Keratinocyte (primary cell): ENCODE data around the gene COX4I1.

Experiments used
- EZH2 ChIP-seq: IDR thresholded peaks from one replicate; pipeline ENCODE4 v1.6.1; 2012; ENCODE audit warnings: inconsistent platforms, mild to moderate bottlenecking, low read length, moderate library complexity
- TF ChIP-seq, protein P1 (sequence below), 3 experiments: IDR thresholded peaks in 1 of 3; conservative IDR thresholded peaks in 1 of 3; optimal IDR thresholded peaks in 1 of 3; 2 replicates in 2 of 3; 3 replicates in 1 of 3; pipeline versions ENCODE3 to v1.5.1; 2011; ENCODE audit warnings: low read length in 3 of 3, mild to moderate bottlenecking in 3 of 3, moderate library complexity in 2 of 3, control low read depth in 1 of 3, inconsistent platforms in 1 of 3; ENCODE audit not compliant: insufficient read depth in 2 of 3; ENCODE audit errors: extremely low read depth in 1 of 3

DNA sequence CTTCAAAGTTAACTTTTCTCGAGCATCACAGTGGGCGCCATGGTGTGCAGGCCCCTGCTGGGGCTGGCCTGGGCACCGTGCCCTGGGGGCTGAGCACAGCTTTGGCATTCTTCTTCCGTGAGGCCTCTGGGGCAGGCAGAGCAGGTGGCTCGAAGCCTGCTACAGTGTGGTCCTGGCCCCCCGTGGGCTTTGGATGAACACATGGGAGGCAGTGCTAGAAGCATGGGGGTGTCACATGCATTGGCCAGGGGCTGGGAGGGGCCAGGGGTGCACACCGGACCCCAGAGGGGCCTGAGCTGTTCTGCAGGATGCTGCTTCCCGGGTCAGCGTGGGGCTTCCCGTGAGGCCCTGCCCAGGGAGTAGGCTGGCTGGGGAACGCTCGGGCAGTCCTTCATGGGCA, 36.5 kb upstream of the COX4I1 start:
- TF ChIP-seq, protein P1, sequence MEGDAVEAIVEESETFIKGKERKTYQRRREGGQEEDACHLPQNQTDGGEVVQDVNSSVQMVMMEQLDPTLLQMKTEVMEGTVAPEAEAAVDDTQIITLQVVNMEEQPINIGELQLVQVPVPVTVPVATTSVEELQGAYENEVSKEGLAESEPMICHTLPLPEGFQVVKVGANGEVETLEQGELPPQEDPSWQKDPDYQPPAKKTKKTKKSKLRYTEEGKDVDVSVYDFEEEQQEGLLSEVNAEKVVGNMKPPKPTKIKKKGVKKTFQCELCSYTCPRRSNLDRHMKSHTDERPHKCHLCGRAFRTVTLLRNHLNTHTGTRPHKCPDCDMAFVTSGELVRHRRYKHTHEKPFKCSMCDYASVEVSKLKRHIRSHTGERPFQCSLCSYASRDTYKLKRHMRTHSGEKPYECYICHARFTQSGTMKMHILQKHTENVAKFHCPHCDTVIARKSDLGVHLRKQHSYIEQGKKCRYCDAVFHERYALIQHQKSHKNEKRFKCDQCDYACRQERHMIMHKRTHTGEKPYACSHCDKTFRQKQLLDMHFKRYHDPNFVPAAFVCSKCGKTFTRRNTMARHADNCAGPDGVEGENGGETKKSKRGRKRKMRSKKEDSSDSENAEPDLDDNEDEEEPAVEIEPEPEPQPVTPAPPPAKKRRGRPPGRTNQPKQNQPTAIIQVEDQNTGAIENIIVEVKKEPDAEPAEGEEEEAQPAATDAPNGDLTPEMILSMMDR (optimal IDR thresholded peaks at IDR 0.05 in 1 of 3, IDR thresholded peaks at IDR 0.05 in 1 of 3, conservative IDR thresholded peaks at IDR 0.05 in 1 of 3; ENCODE audit: extremely low read depth in 1 of 3, insufficient read depth in 2 of 3, low read length in 3 of 3), result no peak
- TF ChIP-seq EZH2, result no peak
